NCI-H2107 (cell line): ENCODE data around the gene ACVR1B.

Experiments used
- DNase-seq: peaks from one replicate; lab custom pipeline; 2025; lab: John Stamatoyannopoulos, UW

The ACVR1B gene

DNA sequence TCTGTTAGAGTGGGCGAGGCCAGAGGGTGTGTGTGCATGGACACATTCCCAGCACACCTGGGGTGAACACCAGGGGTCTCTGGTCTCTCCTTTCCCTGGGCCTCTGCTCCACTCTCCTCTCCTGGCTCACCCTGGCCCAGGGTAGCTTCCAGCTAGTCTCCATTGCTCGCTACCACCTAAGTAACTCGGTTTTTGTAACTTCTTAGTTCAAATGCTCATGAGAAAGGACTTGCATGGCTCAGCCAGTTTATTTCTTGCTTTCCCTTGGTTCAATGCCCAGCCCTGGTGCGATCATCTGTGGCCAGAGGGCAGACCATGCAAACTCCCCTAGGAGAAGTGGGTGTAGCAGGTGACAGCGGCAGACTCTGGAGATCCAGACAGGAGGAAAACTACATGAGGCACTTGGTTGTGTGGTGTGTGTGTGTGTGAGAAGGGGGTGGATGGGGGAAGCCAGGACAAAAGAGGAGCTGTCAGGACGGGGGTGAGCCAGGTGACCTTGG is 8.9 kb upstream of the ACVR1B start:
- no peak for DNase-seq

DNA sequence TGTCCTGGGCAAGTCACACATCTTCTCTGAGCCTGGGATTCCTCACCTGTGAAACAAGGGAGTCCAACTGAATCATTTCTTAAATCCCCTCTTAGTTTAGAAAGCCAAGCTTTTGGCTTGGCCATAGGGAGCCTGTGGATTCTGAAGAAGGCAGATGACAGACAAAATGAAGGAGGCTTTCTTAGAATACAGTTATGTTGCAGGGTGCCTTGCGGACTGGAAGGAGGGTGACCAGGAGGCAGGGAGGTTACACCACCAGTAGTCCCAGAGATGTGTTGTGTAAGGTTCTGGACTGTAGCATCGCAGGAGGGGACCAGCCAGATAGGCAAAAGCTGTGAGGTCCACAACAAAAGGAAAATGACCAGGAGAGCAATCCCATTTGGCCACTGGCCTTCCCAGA is 8.2 kb upstream of the ACVR1B start:
- no peak for DNase-seq

DNA sequence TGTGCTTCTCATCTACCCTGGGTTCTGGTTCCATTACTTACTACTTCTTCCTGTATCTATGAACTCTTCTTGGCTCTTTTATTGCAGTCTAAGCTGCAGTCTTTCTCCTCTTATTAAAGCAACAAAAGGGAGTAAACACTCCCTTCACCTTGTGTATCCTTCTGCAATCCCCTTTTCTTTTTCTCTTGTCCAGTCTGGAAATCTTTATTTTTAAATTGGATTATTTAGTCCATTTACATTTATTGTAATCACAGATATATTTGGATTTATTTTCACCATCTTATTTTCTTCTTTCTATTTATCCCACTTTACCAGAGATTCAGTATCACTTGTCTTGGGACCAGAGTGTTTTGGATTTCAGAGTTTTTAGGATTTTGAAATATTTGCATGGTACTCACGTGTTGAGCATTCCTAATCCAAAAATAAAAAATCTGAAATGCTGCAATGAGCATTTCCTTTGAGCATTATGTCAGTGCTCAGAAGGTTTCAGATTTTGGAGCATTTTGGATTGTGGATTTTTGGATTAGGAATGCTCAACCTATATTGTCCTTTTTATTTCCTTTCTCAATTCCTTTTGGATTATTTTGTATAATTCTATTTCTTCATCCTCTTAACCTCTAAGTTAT is 6.8 kb upstream of the ACVR1B start:
- no peak for DNase-seq

DNA sequence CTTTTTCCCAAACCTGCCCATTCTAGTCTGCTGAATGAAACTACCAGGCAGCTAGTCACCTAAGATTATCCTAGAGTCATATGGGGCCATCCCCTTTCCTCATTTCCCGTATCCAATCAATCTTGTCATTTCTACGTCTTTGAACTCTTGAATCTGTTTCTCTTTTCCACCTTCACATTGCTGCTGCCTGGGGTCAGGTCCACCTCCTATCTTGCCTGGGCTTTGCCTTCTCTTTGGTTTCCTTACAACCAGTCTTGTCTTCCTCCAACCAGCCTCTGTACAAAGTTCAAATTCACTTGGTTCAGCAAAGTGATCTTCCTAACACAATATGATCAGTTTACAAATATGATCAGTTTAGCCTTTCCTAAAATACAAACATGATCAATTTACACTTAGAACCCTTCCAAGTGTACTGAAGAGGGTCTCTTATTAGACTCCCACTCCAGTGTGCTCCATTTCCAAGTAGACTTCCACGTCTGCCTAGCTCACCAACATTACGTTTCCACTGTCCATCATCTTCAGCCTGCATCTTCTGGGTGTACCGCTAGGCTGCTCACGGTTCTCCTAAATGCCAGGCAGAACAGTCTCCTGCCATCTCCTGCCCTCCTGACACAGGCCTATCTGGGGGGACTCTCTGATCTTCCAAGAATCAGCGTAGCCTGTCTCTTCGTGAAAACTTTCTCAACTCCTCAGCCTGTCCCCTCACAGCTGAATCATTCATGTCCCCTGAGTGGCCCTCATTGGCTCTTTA is 4.1 kb upstream of the ACVR1B start:
- no peak for DNase-seq

DNA sequence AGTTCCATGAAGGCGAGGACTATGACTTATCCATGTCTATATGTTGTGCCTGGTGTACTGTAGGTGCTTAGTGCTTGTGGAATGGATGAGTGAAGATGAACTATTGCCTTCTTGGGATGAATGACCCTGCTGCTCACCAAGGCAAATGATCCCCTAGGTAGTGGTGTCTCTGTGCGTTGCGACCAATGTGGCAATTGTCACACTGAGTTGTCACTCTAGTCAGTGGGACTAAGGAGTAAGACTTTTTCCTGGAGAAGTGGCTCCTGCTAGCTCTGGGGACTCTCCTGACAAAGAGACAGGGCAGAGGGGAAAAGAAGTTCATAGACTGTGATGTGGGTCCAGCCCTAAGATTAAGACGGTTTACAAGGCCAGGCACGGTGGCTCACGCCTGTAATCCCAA is 3.4 kb upstream of the ACVR1B start:
- DNase-seq, result no peak

DNA sequence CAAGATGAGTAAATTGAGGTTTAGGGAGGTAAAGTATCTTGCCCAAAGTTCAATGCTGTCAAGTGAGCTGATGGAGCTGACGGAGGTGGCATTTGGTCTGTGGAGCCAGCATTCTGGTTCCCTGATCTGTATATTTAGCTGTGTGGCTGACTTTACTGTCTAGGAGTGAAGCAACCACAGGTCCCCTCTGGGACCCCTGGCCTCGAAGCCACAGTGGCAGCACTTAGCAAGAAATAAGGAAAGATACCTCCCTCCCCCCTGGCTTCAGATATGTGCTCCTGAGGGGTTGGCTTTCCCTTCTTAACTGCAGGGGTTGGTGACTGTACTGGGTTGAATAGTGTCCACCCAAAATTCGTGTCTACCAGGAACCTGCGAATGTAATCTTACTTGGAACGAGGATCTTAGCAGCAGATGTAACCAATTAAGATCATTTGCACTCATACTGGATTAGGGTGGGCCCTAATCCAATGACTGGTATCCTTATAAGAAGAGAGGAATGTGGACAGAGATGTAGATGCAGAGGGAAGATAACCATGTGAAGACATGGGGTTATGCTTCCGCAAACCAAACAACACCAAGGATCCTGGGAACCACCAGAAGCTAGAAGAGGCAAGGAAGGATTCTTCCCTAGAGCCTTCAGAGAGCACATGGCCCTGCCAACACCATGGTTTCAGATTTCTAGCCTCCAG is 2.0 kb upstream of the ACVR1B start:
- DNase-seq, result no peak

DNA sequence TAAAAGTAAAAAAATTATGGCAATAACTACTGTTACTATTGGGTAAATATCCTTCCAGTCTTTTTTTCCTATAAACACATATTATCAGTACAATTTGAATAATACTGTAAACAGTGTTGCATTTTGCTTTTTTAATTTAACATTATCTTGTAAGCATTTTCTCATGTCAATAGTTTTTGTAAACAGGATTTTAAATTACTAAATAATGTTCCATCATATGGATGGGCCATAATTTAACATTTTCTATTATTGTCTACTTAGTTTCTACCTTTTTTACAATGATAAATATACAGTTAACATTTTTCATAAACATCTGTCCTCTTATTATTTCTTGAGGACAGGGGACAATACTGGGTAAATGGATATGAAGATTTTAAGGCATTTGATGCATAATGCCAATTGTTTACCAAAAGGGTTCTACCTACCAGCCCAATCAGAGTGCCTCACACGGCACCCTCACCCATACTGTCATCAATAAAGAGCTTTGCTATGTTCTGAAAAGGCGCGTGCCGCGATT is 759 bp upstream of the ACVR1B start:
- no peak for DNase-seq

DNA sequence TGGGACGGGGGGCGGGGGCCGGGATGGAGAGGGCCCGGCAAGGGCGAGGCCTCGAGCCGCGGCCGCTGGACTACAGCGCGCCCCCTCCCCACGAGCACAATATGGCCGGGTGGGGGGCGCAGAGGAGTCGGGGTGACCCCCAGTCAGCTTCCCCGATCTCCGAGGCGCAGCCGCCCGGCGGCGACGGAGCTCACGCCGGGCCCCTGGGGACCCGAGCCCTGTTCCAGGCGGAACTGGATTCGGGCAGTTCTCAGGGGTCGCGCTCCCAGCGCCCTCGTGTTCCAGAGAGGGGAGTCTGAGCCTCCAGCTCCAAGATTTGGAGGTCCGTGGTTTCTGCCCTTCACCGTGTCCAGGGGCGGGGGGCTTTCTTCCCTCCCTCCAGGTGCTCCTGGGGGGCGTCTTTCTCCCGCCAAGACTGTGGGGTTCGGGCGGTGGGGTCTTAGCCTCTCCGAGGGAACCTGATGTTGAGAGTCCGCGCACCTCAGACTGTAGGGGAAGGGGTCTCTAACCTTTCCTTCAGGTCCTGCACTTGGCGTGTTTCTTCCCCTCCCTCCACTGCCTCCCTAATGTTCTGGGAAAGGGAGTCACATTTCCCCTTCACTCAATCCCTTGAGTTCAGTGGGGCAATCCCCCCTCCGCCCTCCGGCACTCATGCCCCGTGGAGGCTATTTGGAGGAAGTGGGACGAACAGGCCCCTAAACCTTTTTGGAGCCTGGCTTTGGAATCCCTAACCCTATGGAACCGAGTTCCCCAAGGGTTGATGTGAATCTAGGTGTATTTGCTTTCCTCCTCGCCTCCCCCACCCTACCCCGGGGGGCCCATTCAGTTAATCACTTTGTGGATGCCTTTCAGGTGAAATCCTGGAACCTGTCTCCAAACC is 584 bp downstream of the ACVR1B start:
- DNase-seq, result no peak

DNA sequence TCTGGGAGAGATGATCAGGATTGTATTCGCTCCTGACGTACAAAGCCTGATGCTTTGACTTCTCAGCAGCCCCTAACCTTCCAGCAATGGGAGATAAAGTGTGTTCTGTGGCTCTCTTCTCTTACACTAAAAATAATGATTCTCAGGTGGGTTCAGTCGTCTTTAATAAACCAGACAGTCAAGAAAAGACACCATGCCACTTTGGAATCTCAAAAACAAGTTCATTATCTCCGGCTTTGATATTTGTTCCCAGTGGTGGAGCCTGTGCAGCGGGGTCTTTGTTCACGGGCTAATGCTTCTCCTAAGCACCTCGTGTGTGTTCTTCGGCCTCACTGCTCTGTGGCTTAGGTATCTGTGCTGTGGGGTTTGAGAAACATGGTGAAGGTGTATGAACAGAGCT is 1.6 kb downstream of the ACVR1B start:
- no peak for DNase-seq

DNA sequence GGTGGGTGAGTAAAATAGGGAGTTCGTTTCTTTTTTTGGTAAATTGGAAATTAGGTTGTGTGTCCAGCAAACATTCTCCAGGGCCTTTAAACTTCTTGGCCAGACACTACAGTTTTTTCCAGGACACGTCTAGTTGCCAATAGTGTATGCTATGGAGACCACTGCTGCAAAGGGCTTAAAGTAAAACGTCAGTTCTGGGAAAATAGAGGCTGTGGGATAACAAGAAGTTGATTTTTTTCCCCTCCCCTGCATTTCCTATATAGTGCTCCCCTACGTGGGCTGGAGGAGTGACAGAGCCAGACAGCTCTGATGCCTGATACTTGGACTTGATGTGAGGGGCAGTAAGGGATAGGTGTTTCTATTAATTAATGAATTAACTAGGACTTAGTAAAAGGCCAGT is 2.4 kb downstream of the ACVR1B start:
- DNase-seq, result no peak

DNA sequence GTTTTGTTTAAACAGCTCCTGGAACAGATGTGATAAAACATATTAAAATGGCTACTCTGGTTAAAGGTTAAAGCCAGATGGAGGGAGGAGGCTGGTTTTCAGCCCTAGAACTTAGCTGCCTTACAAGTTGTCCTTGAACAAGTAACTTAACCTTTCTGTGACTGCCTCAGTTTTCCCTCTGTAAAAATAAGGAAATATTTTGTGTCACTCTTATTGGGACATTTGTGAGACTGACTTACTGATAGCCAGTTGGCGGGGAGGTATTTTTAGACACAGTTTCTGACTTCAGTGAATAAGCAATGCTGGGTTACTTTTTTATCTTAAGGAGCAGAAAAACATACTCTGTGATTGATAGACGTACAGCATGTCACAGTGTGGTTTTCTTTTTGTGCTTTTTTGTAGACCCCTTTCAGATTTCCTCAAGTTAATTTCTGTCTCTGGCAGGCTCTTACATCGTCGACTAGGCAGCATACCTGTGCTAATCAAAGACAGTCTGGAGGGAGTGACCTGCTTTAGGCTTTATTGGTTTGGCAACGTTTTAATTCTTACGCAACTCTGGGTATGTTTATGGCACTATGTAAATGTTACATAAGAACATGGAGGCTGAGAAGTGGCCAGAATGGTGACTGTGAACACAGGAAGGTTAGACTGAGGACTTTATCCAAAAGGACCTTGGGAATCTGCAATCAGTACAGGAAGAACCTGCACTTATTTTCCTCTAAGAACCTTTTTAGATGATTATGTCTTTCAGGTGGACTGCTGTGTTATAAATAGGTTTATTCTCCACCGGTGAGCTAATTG is 3.3 kb downstream of the ACVR1B start:
- DNase-seq, result no peak

DNA sequence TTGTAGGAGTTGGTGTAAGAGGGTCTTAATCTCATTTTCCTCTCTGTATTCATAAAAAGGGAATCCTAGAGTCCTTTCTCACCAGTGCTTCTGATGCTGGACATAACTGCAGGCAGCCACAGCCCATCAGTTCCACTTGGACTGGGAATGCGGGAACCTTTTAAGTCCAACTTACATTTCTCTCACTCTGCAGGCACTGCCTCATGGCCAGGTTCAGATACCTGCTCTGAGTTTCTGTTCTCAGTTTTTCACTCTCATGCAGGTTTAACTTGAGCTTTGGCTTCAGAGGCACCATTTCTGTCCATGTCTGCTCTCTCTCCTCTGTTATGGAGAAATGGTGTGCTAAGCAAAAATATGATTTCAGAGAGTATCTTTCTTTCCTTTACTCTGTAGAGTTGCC is 4.2 kb downstream of the ACVR1B start:
- DNase-seq, result no peak

DNA sequence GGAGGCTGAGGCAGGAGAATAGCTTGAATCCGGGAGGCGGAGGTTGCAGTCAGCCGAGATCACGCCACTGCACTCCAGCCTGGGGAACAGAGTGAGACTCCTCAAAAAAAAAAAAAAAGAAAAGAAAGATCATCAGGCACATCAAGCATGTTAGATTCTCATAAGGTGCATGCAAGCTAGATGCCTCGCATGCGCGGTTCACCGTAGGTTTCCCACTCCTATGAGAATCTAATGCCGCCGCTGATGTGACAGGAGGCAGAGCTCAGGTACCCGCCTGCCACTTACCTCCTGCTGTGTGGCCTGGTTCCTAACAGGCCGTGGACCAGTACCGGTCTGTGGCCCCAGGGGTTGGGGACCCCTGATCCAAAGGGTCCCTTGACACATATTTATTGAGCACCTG is 7.0 kb downstream of the ACVR1B start:
- no peak for DNase-seq

DNA sequence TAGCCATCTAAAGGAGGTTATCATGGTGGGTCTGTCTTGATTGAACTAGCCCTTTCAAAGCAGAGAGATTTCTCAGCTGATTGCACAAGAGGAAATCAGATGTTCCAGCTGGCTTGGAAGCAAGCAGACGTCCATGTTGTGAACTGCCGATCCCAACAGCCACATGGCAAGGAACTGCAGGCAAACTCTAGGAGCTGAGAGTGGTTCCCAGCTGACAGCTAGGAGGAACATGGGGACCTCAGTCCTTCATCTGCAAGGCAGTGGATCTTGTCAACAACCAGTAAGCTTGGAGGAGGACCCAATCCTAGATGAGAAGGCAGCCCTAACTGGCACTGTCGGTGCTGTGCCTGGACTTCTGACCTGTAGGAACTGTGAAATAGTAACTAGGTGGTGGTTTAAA is 7.7 kb downstream of the ACVR1B start:
- DNase-seq, result no peak

DNA sequence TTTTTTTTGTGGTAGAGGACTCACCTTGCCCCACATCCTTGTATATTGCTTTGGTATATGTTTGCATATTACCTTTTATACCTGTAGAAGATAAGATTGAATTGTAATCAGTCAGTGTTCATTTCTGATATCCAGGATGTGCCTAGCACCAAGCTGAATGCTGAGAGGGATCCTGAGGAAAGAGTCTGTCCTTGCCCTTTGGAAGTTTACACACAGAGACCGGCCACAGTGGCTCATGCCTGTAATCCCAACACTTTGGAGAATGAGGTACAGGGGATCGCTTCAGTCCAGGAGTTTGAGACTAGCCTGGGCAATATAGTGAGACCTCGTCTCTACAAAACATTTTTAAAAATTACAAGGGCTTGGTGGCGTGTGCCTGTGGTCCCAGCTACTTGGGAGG is 8.4 kb downstream of the ACVR1B start:
- no peak for DNase-seq

DNA sequence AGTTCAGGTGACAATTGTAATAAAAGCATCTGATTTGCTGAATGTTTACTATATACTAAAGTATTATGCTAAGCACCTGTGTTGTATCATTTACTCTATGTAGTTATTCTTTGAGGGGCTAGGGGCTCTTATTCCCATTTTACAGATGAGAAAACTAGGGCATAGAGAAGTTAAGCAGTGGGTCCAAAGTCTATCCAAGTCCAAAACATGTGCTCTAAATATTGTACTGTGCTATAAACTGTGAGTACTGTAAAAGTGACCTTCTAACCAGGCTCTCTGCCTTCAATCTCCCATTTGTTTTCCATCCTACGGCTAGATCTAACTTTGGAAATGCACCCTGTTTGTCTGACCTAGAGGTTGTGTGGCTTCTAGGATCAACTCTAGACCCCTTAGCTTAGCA is 9.0 kb downstream of the ACVR1B start:
- no peak for DNase-seq

DNA sequence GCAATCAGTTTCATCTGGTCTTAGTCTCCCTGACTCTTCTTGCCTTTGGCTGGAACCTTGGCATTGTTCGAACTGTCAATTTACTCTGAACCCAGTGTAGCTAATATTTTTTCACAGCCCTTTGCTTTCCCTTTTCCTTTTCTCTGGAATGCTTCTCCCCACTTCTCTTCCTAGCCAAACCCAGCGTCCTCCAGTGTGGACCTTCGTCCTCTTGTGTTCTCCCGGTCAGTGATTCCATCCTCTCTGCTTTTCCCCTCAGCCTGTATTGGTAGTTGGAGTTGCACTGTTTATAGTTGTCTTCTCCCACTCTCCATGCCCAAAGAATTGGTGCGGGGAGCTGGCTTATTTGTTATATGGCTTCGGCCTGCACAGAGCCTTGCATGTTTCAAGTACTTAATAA is 9.4 kb downstream of the ACVR1B start:
- no peak for DNase-seq

DNA sequence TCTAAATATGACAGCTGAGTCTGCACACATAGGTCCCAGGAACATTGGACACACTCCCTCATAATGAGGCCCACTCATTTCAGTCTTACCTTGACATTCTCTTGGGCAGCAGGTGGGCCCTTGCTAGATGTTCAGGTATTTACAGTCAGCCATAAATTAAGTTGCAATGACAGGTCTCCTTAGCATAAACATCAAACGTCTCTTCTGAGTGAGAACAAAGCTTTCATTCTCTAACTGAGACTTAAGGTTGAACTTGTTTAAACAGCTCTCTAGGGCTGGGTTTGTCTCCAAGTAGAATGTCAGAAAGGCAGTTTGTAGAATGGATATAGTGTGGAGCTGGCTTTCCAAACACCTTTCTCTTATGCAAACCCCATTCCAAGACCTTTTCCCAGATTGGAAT is 10.3 kb downstream of the ACVR1B start:
- no peak for DNase-seq

DNA sequence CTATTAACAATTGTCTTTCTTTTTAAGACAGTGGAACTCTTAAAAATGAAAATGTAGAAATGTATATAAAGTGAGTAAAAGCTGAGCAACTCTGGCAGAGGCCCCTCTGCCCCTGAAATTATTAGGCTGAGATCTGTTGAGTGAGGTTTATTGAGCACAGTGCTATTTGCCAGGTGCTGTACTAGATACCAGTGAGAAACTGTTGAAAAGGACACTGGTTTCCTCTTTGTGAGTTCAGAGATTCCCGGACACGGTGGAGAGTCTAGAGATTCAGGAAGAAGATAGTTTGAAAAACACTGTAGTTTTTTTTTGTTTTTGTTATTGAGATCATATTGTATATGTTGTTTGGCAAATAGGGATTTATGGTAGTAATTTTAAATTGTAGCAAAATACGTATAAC is 11.2 kb downstream of the ACVR1B start:
- no peak for DNase-seq

DNA sequence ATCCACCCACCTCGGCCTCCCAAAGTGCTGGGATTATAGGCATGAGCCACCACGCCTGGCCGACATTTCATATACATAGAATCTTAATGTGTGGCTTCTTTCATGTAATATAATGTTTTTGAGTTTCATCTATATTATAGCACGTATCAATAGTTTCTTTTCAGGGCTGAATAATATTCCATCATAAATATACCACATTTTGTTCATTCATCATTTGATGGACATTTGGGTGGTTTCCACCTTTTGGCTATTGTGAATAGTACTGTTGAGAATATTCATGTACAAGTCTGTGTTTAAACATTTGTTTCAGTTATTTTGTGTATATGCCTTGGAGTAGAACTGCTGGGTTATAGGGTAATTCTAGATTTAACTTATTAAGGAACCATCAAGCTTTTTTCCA is 12.0 kb downstream of the ACVR1B start:
- no peak for DNase-seq

DNA sequence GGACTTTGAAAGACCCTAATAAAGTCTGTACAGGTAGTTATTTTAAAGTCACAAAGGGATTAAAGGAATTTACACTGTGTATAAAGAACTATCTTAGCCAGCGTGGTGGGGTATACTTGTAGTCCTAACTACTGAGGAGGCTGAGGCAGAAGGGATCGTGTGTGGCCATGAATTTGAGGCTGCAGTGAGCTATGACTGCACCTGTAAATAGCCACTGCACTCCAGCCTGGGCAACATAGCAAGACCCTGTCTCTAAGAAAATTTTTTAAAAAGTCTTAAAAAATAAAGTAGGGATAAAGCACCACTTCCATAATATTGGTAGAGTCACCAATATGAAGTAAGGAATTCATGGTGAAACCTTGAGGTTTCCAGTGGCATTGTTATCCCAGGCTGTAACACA is 18.1 kb downstream of the ACVR1B start:
- no peak for DNase-seq
